Urinary bladder (tissue), 4 donors: ENCODE data around the gene MACROD2. TPM values are rescaled to one million over a fixed set of nuclear protein-coding genes. Genes with fewer than 3 reads are reported as not detected.

Source experiments
- DNase-seq: peaks from one replicate; pipeline ENCODE4 v3.0.0-alpha.2; 2015; ENCODE audit errors: extremely low spot score
- H3K27ac ChIP-seq: one replicate; pipeline ENCODE4 v1.5.1; 2013; ENCODE audit warnings: low read depth, mild to moderate bottlenecking, moderate library complexity
- H3K36me3 ChIP-seq: one replicate; pipeline ENCODE4 v1.6.1; 2013; ENCODE audit warnings: mild to moderate bottlenecking, moderate library complexity; ENCODE audit not compliant: insufficient read depth
- H3K4me1 ChIP-seq: one replicate; pipeline ENCODE4 v1.6.1; 2013; ENCODE audit warnings: mild to moderate bottlenecking, moderate library complexity; ENCODE audit not compliant: insufficient read depth
- H3K4me3 ChIP-seq: one replicate; pipeline ENCODE4 v1.5.1; 2013; ENCODE audit warnings: low read depth, low read length
- WGBS: extraction: QIAGEN DNeasy Blood & Tissue Kit; methylation state at CpG from one replicate; pipeline ENCODE4 v1.1.7; 2013; 5-methylcytosine and 5-hydroxymethylcytosine counted together
- polyA plus RNA-seq: library from polyadenylated mRNA; stranded (reverse); fragments of 200-250 nt; gene quantifications from one replicate; pipeline ENCODE4 v1.2.3, GENCODE V29; 2013
- total RNA-seq: library from RNA; depleted of rRNA; stranded (reverse); fragments of >200 nt; gene quantifications from one replicate; pipeline ENCODE4 v1.2.3, GENCODE V29; 2014
- donor health status: healthy with polysubstance abuse.
- donor health status: healthy.

MACROD2 gene
- total and polyA plus RNA-seq, 2 donors, result 3.0 to 28.2 TPM

DNA sequence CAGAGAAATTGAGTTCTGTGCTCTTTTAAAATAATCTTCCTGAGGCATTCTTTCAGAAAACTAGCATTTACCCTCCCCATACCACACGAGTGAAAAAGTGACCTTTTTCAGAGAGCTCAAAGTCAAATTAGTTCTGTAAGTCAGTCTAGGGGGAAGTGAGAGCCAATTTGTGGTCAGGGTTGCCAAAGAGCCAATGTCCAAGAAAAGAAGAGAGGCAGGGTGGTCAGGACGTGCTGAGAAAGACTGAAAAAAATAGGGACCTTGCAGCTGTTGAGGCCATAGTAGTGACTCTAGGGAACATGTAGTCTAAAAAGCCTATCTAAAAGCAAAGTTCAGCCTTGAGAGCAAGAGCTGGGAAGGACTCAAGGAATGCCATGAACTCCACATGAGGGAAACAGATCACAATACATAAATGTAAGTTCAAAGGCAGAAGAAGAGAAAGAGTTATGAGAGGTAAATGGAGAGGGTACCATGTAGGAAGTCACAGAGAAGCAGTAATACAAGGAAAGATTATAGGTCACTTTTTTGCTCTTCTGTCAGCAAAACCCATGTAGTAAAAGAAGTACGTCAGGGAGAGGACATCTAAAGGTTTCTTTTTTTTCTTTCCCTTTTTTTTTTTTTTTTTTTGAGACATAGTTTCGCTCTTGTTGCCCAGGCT, 907.2 kb downstream of the MACROD2 start:
- Histone ChIP-seq H3K27ac (no peak overlapping the region), H3K36me3 (no peaks in the 10 kb centered on the region), H3K4me1 (no peaks in the 10 kb centered on the region), H3K4me3 (no peak overlapping the region)
- WGBS, result 84% methylated on average over 4 of the region's 4 CpGs
- DNase-seq, result no peak

DNA sequence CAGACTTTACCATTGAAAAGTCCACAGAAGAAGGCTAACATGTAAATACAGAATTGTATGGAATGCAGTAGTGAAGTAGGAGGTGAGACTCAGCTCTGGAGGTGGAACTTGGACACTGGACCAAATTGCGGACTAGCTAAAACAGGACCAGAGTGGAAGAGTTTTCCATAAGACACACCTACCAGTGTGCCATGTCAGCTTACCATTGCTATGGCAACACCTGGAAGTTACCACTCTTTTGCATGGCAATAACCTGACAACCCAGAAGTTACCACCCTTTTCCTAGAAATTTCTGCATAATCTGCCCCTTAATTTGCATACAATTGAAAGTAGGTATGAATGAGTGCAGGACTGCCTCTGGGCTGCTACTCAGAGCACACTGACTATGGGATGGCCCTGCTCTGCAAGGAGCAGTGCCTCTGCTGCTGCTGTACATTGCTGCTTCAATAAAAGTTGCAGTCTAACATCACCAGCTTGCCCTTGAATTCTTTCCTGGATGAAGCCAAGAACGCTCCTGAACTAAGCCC, 911.7 kb downstream of the MACROD2 start:
- no peaks in the 10 kb centered on the region for H3K4me1 ChIP-seq
- no peak for DNase-seq
- H3K27ac ChIP-seq, result no peak overlapping the region
- no peak overlapping the region for H3K4me3 ChIP-seq
- H3K36me3 ChIP-seq, result no peaks in the 10 kb centered on the region
- 77% methylated on average over 2 of the region's 2 CpGs for WGBS

DNA sequence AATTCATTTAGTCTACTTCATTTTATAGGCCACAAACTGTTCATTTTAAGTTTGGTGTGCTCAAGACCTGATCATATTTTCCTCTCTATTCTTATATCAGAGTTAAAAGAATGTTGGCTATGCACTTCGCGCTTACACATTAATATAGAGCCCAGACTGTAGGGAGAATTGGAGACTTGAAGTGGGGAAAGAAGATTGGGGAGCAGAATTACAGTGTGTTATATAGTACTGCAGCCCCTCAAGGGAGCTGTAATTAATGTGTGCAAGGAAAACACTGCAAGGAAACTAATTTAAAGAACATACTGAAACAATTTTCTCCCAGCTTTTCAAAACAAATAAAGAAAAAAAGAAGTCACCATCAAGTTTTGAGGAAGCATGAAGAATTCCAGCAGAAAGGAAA, 914.8 kb downstream of the MACROD2 start:
- Histone ChIP-seq H3K36me3 (no peaks in the 10 kb centered on the region), H3K4me3 (no peak overlapping the region), H3K27ac (no peak overlapping the region), H3K4me1 (no peaks in the 10 kb centered on the region)
- no peak for DNase-seq
- 85% methylated on average over 2 of the region's 2 CpGs for WGBS

DNA sequence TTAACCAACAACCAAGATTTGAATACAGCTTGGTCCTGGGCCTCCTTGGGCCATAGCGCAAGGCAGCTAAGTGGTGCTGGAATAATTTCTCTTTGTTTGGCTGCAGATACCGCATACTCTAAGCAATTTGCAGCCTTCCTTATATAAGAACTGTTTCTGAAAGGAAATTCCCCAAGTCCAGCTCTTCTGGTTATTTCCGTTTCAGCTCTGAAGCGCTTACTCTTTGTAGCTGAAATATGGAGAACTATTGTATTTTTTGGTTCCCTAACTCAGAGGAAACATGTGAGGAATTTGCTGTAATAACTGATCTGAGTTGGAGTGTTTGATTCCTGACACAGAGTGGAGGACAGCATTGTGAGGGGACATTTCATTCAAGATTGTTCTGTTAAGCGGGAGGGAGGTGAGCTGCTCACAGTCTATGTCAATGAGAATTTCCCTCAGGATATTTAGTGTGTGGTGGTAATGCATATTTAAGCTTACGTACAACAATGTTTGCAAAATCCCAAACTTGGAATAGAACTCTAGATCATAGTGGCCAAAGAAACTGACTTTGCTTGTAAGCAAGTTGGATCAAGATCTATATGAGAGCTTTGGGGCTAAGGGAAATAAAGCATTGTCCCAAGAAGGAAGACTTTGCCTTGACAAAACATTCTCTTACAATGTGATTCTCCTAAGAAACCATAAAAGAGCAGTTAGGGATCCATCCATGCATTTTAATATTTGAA, 918.7 kb downstream of the MACROD2 start:
- Histone ChIP-seq H3K27ac (no peak overlapping the region), H3K36me3 (no peaks in the 10 kb centered on the region), H3K4me3 (no peak overlapping the region), H3K4me1 (no peaks in the 10 kb centered on the region)
- no peak for DNase-seq
- WGBS, result 83% methylated on average over 6 of the region's 6 CpGs

DNA sequence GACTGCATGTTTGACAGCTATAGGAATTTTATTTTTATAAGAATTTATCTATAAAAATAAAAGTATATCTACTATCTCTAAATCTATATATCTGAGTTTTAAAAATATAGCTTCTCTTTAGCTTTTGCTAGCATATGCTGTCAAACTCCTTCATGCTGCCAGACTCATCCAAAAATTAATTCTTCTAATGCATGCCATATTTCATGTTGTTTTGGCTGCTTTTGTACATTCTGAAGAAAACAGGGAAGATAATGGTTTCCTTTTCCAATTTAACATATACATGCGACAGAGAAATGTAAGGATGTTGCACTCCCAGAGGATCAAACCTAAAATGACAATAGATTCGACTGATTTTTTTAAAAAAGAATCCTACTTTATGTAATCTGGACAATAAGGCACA, 919.3 kb downstream of the MACROD2 start:
- no peaks in the 10 kb centered on the region for H3K36me3 ChIP-seq
- H3K4me3 ChIP-seq, result no peak overlapping the region
- H3K4me1 ChIP-seq, result no peaks in the 10 kb centered on the region
- DNase-seq, result no peak
- 58% methylated on average over 2 of the region's 2 CpGs for WGBS
- no peak overlapping the region for H3K27ac ChIP-seq

DNA sequence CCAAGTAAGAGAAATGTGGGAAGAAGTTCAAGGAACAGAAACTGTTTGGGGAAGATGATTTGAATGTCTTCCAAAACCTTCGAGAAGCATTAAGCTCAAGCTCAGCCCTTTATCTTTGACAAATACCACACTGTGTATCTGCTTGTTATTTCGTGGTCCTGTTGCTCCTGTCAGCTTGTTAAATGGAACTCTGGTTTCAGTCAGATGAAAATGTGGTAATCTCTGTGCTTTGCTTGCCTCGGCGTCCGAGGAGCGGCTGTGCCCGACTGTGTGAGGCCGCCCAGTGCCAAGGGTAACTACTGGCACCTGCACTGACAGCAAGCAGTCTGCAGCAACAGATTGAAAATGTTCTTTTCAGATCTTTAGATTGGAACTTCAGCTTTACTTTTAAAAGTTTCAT, 920.0 kb downstream of the MACROD2 start:
- Histone ChIP-seq H3K4me3 (no peak overlapping the region), H3K27ac (no peak overlapping the region), H3K36me3 (no peaks in the 10 kb centered on the region), H3K4me1 (no peaks in the 10 kb centered on the region)
- DNase-seq, result no peak
- 22% methylated on average over 8 of the region's 8 CpGs for WGBS

DNA sequence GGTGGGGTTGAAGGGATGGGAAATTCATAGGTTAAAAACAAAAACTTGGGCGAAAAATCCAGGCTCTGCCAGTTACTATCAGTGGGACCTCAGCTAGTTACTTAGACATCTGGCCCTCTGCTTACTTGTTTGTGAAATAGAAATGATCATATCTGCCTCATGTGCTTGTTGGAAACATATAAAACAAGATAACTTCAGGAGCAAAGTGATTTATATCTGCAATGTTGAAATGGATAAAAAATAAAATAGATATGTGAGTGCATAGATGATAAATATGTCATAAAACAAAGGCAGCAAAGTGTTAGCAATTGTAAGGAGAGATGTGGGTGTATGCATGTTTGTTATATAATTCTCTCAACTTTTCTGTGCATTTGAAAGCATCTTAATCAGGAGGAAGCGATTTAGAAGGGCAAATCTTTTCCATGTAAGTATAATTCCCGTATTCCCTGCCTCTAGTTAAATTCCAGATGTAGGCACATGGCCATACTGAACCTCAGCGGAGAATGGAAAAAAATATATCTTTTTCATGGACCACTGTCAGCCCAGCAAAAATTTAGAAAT, 921.1 kb downstream of the MACROD2 start:
- 62% methylated on average over 4 of the region's 4 CpGs for WGBS
- H3K4me1 ChIP-seq, result no peaks in the 10 kb centered on the region
- no peak overlapping the region for H3K27ac ChIP-seq
- no peaks in the 10 kb centered on the region for H3K36me3 ChIP-seq
- no peak for DNase-seq
- H3K4me3 ChIP-seq, result no peak overlapping the region

DNA sequence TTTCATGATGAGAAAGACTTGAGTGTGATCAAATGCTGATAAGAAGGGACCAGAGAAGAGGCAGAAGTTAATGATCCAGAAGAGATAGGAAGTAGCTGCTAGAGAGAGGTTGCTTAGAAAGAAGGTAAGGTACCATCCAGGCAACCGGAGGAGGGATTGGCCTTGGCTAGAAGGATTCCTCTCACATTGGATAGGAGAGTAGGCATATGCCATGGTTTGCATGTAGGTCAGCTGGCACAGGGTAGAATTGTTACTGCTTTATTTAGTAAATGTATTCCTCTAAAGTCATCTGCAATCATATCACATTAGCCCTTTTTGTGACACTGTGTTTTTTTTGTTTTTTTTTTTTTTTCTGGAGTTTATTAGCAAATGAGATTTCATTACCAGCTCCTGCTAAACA, 923.0 kb downstream of the MACROD2 start:
- DNase-seq, result no peak
- WGBS, result 94% methylated on average over 1 of the region's 1 CpG
- H3K4me3 ChIP-seq, result no peak overlapping the region
- no peak overlapping the region for H3K27ac ChIP-seq
- no peaks in the 10 kb centered on the region for H3K4me1 ChIP-seq
- no peaks in the 10 kb centered on the region for H3K36me3 ChIP-seq

DNA sequence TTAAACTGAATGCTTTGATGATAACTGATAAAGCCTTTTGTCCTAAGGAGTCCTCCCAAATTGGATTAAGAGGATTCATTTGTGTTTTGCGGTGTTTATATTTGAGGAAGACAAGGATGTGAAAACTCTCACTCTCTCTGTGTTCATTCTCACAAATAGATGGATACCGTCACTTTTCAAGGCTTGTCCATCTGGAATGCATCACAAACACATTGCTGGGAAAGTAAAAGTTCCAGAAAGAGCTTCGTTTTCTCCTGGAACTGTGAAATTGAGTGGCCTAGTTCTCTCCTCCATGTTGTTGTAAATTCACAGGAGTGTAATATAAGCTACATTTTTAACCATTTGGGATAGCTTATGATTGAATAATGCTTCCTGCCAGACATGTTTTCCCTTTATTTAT, 923.7 kb downstream of the MACROD2 start:
- no peak overlapping the region for H3K27ac ChIP-seq
- 39% methylated on average over 3 of the region's 3 CpGs for WGBS
- H3K4me1 ChIP-seq, result no peaks in the 10 kb centered on the region
- H3K36me3 ChIP-seq, result no peaks in the 10 kb centered on the region
- no peak for DNase-seq
- no peak overlapping the region for H3K4me3 ChIP-seq

DNA sequence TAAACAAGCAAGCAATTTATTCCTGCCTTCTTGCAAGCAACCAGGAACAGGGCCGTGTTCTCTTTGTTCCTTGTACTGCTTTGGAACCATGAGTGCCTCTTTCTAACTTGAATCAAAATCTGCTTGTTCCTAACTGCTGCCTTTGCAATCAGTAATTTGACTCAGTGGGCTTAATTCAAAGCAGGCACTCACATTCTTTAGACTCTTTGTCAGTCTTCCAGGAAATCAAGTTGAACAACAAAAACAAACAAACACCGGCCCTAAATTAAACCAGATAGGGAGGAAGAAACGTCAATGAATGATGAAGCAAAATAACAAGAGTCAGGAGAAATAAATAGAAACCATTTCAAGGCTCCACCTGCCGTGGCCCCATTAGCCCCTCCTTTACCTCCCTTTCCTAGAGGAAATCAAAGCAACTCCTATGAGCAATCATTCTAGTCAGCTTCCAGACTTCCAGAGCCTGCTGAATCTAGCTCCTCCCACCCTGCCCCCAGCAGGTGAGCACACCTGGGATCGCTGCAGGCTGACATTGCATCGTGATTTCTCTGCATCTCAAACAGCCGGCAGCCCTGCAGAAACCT, 924.3 kb downstream of the MACROD2 start:
- Histone ChIP-seq H3K4me1 (no peaks in the 10 kb centered on the region), H3K4me3 (no peak overlapping the region), H3K36me3 (no peaks in the 10 kb centered on the region), H3K27ac (no peak overlapping the region)
- 24% methylated on average over 7 of the region's 7 CpGs for WGBS
- DNase-seq, result no peak

DNA sequence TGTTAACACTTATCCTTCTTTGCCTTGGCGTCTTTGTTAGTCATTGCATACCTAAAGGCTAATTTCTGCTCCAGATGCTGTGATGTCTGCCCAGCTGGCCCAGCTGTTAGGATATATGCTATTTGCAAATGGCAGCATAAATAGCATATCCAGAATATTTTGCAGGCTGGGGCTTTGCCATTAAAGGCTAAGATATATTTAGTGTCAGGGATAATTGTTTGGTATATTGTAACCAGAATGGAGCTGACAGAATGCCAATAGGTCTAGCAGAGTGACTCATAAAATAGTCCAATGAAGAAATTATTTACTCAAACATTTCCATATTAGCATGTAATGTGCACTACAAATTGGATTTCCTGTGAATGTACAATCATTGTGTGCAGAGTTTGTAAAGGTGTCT, 926.2 kb downstream of the MACROD2 start:
- Histone ChIP-seq H3K4me1 (no peaks in the 10 kb centered on the region), H3K36me3 (no peaks in the 10 kb centered on the region), H3K27ac (no peak overlapping the region), H3K4me3 (no peak overlapping the region)
- no peak for DNase-seq
- 74% methylated on average over 1 of the region's 1 CpG for WGBS

DNA sequence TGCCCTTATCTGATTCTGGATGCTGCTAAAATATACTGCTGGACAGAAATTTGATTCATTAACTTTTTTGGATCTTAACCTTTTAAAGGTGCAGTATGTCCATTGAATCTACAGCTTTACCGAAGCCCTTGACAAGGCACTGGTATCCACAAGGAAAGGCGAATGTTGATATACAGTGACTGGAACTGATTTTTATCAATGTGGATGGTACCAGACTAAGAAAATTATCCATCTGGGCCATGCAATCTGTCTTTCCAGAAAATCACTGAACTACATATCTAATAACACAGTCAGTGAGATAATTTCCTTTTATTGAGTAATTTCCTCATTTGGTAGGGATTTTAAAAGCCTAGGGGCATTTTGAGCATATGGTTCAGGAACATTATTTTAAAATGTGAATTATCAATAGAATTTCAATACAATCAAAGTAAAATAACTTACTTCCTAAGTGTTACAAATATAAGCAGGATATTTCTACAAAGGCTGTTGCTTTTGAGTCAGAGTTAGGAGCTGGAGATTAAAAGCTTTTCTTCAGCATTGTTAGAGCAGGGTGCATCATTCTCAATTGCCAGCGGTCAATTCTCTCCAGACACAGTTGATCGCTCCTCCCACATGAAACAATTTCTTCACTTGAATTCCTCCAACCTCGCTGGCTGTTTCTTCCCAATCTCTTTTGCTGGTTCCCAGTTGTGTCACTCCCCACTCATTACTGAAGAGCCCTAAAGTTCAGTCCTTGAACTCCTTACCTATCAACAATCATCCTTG, 927.4 kb downstream of the MACROD2 start:
- no peaks in the 10 kb centered on the region for H3K36me3 ChIP-seq
- H3K27ac ChIP-seq, result no peak overlapping the region
- no peak for DNase-seq
- 97% methylated on average over 5 of the region's 5 CpGs for WGBS
- H3K4me3 ChIP-seq, result no peak overlapping the region
- no peaks in the 10 kb centered on the region for H3K4me1 ChIP-seq

DNA sequence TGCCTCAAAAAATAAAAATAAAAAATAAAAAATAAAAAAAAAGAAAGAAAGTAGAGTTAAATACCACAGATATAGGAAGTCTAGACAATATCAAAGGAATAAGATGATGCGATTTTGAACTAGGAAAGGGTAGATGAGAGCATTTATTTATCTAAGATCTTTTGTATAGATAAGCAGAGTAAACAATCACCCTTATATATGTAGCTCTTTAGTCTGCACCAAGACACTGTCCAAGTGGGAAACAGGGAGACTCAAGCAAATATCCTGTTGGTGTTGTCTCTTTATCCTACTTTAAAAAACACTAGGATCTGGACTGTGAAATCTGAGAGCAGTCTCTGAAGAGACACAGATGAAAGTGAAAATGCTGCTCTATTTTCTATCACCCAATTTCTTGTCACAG, 929.1 kb downstream of the MACROD2 start:
- H3K4me3 ChIP-seq, result no peak overlapping the region
- 70% methylated on average over 1 of the region's 1 CpG for WGBS
- no peaks in the 10 kb centered on the region for H3K36me3 ChIP-seq
- no peak overlapping the region for H3K27ac ChIP-seq
- no peaks in the 10 kb centered on the region for H3K4me1 ChIP-seq
- no peak for DNase-seq
